ENCODE data around the gene JAKMIP1. TPM values are rescaled to one million over a fixed set of nuclear protein-coding genes. Genes with fewer than 3 reads are reported as not detected.

The JAKMIP1 gene
- total RNA-seq, 1 experiment from 2014 or later = not detected

- Histone ChIP-seq H3K27me3 (ENCODE audit: insufficient read depth, low read length) (no peaks in the 10 kb centered on the region), H3K27ac (ENCODE audit: low read depth, low read length) (no peak overlapping the region), H3K4me2 (ENCODE audit: low read length) (peak overlapping the region; percentile 40; the same call in 1 of the 2 replicates), H2AFZ (ENCODE audit: low read depth, low read length, poor library complexity, severe bottlenecking) (no peak overlapping the region), H3K4me3 (replicated peaks in 1 of 2; ENCODE audit: low read depth in 1 of 2, low read length in 2 of 2) (no peak overlapping the region), H4K20me1 (ENCODE audit: insufficient read depth) (no peaks in the 10 kb centered on the region), H3K9me3 (ENCODE audit: control insufficient read depth in 1 of 2, insufficient read depth in 1 of 2, low read depth in 1 of 2, low read length in 2 of 2) (no peaks in the 10 kb centered on the region), H3K36me3 (ENCODE audit: control insufficient read depth in 1 of 2, insufficient read depth in 2 of 2, low read length in 2 of 2) (no peaks in the 10 kb centered on the region), H3K79me2 (ENCODE audit: insufficient read depth, low read length) (no peaks in the 10 kb centered on the region), H3K9ac (ENCODE audit: low read length) (no peak overlapping the region), H3K9me2 (ENCODE audit: insufficient read depth) (no peaks in the 10 kb centered on the region), H3K4me1 (ENCODE audit: control insufficient read depth in 1 of 2, insufficient read depth in 2 of 2, low read length in 2 of 2) (peaks cover 0 to 13% of the 10 kb centered on the region in 2 experiments; a peak in 3 of 4 replicates)
- no TSS peak for BruUV-seq (replicated peaks)
- ATAC-seq (peak; percentile 75), DNase-seq (ENCODE audit: low read depth, low spot score) (no peak)
- RAD21 ChIA-PET (ENCODE audit: low non-redundant PET in 1 of 2, low total read pairs in 2 of 2, uncharacterized antibody in 2 of 2, unreplicated experiment in 2 of 2) = no interaction called here
- POLR2A ChIA-PET = no interaction called here
- TF ChIP-seq SP1 (IDR thresholded peaks at IDR 0.05; ENCODE audit: low read depth) (no peak), CEBPB (IDR thresholded peaks at IDR 0.05; ENCODE audit: low read depth) (no peak), RAD21 (IDR thresholded peaks at IDR 0.05; ENCODE audit: low read depth) (no peak), EZH2phosphoT487 (IDR thresholded peaks at IDR 0.05; ENCODE audit: borderline replicate concordance) (no peak), TCF7L2 (IDR thresholded peaks at IDR 0.05; ENCODE audit: borderline replicate concordance, extremely low read depth, insufficient read depth, insufficient read length) (no peak), ELF1 (IDR thresholded peaks at IDR 0.05; ENCODE audit: borderline replicate concordance, low read depth) (no peak), ZFX (IDR thresholded peaks at IDR 0.05) (no peak), EZH2 (IDR thresholded peaks at IDR 0.05) (no peak), POLR2A (IDR thresholded peaks at IDR 0.05; ENCODE audit: borderline replicate concordance, extremely low read depth, insufficient read depth, insufficient read length) (no peak)
- TF ChIP-seq, protein P1, sequence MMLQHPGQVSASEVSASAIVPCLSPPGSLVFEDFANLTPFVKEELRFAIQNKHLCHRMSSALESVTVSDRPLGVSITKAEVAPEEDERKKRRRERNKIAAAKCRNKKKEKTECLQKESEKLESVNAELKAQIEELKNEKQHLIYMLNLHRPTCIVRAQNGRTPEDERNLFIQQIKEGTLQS (IDR thresholded peaks at IDR 0.05) = no peak
- intact Hi-C loops (cut with micrococcal nuclease) = loop anchor here (5.0 kb wide), 1 partner anchor 135 kb away; no protein-coding TSS in a partner anchor
- CTCF ChIA-PET = no interaction called here
Observed at GRCh38 chr4:6177587-6178197, 22.7 kb downstream of the JAKMIP1 start.

GRCh38 chr4:6175426-6175825 lies 24.9 kb downstream of the JAKMIP1 start:
- TF ChIP-seq YY1 (IDR thresholded peaks at IDR 0.05; ENCODE audit: extremely low read depth, insufficient replicate concordance, low read depth, low read length) (no peak), REST (IDR thresholded peaks at IDR 0.05; ENCODE audit: low read depth) (no peak)
- Histone ChIP-seq H3K9me3 (ENCODE audit: control insufficient read depth in 1 of 2, insufficient read depth in 1 of 2, low read depth in 1 of 2, low read length in 2 of 2) (no peaks in the 10 kb centered on the region), H4K20me1 (ENCODE audit: insufficient read depth) (no peaks in the 10 kb centered on the region), H3K79me2 (ENCODE audit: insufficient read depth, low read length) (no peaks in the 10 kb centered on the region), H3K4me1 (ENCODE audit: control insufficient read depth in 1 of 2, insufficient read depth in 2 of 2, low read length in 2 of 2) (peaks cover 0 to 13% of the 10 kb centered on the region in 2 experiments; a peak in 3 of 4 replicates), H3K9ac (ENCODE audit: low read length) (no peak overlapping the region), H2AFZ (ENCODE audit: low read depth, low read length, poor library complexity, severe bottlenecking) (no peak overlapping the region), H3K36me3 (ENCODE audit: control insufficient read depth in 1 of 2, insufficient read depth in 2 of 2, low read length in 2 of 2) (no peaks in the 10 kb centered on the region), H3K27me3 (ENCODE audit: insufficient read depth, low read length) (no peaks in the 10 kb centered on the region), H3K9me2 (ENCODE audit: insufficient read depth) (no peaks in the 10 kb centered on the region), H3K27ac (ENCODE audit: low read depth, low read length) (no peak overlapping the region), H3K4me3 (replicated peaks in 1 of 2; ENCODE audit: low read depth in 1 of 2, low read length in 2 of 2) (no peak overlapping the region), H3K4me2 (ENCODE audit: low read length) (no peak overlapping the region)
- no peak for ATAC-seq
- CTCF ChIA-PET = no interaction called here
- POLR2A ChIA-PET = no interaction called here
- no TSS peak for BruUV-seq (replicated peaks)
- RAD21 ChIA-PET (ENCODE audit: low non-redundant PET in 1 of 2, low total read pairs in 2 of 2, uncharacterized antibody in 2 of 2, unreplicated experiment in 2 of 2) = no interaction called here
- intact Hi-C loops (cut with micrococcal nuclease) = loop anchor here (5.0 kb wide), 1 partner anchor 137 kb away; no protein-coding TSS in a partner anchor
- DNase-seq (ENCODE audit: low read depth, low spot score) = no peak
